Caki2 (cell line): ENCODE results near the gene CD72. TPM values are rescaled to one million over a fixed set of nuclear protein-coding genes. Genes with fewer than 3 reads are reported as not detected.
A peak's percentile ranks its signal among the peaks of the same experiment; 100 is the strongest.
"Not testable (repeated sequence)": the region's sequence is repeated elsewhere in the genome, so short reads cannot be mapped to it uniquely, and the experiment has no call there.

Experiments
- DNase-seq: peaks from one replicate; pipeline ENCODE4 v3.0.0-alpha.2; 2015; ENCODE audit warnings: low read depth
- in situ Hi-C: cut with HindIII; loops from 2 replicates; pipeline ENCODE4 v1.10.0; 2016; ENCODE audit warnings: low sequenced_read_pairs, low pct_unique_long_range_greater_than_20kb, mixed read lengths
- total RNA-seq: library from RNA; depleted of rRNA; stranded (reverse); fragments of >200 nt; shearing (Covaris generic); gene quantifications from 2 replicates; pipeline ENCODE4 v1.2.3, GENCODE V29; 2014; ENCODE audit warnings: low replicate concordance

Gene CD72
- total RNA-seq, 1 experiment from 2014 or later = 0.68 TPM

GRCh38 chr9:35604578-35605350, 13.4 kb downstream of the CD72 start, which contains the start of gene TESK1:
Gene TESK1 (plus strand): TSS chr9:35605262. CDS start chr9:35605620, 358 bp downstream.
- in situ Hi-C loops = no loop called here
- DNase-seq = peak; percentile 74

GRCh38 chr9:35603986-35604577, 14.1 kb downstream of the CD72 start:
- in situ Hi-C loops = no loop called here

GRCh38 chr9:35603506-35603985, 14.7 kb downstream of the CD72 start:
- DNase-seq = no peak
- in situ Hi-C loops = no loop called here

More at GRCh38 chr9:35603986-35604577, 14.1 kb downstream of the CD72 start:
- DNase-seq = peak; percentile 99

GRCh38 chr9:35599763-35600604, 18.2 kb downstream of the CD72 start:
- in situ Hi-C loops = no loop called here
- DNase-seq = no peak

GRCh38 chr9:35598866-35599590, 19.2 kb downstream of the CD72 start:
- no peak for DNase-seq
- in situ Hi-C loops = no loop called here

- in situ Hi-C loops, DNase-seq: not testable (repeated sequence)
These were observed 21.3 kb downstream of the CD72 start for GRCh38 chr9:35596907-35597306.

GRCh38 chr9:35594471-35594870, 23.7 kb downstream of the CD72 start:
- no peak for DNase-seq
- in situ Hi-C loops = no loop called here

- in situ Hi-C loops = no loop called here
- no peak for DNase-seq
These were observed 24.6 kb downstream of the CD72 start for GRCh38 chr9:35593581-35593980.

GRCh38 chr9:35588506-35588905, 29.7 kb downstream of the CD72 start:
- in situ Hi-C loops = not testable (repeated sequence)

GRCh38 chr9:35584681-35585080, 33.5 kb downstream of the CD72 start:
- DNase-seq = not testable (repeated sequence)

More at GRCh38 chr9:35588506-35588905, 29.7 kb downstream of the CD72 start:
- DNase-seq = not testable (repeated sequence)

GRCh38 chr9:35583521-35583920, 34.7 kb downstream of the CD72 start:
- in situ Hi-C loops, DNase-seq: not testable (repeated sequence)

More at GRCh38 chr9:35584681-35585080, 33.5 kb downstream of the CD72 start:
- in situ Hi-C loops = not testable (repeated sequence)

GRCh38 chr9:35579659-35580227, 38.5 kb downstream of the CD72 start:
- in situ Hi-C loops, DNase-seq: not testable (repeated sequence)

GRCh38 chr9:35579130-35579529, 39.1 kb downstream of the CD72 start:
- in situ Hi-C loops = no loop called here
- DNase-seq = no peak

GRCh38 chr9:35577486-35577885, 40.7 kb downstream of the CD72 start:
- in situ Hi-C loops = no loop called here
- no peak for DNase-seq

- no peak for DNase-seq
- in situ Hi-C loops = no loop called here
These were observed 42.7 kb downstream of the CD72 start for GRCh38 chr9:35575478-35575877.

- no peak for DNase-seq
- in situ Hi-C loops = no loop called here
These were observed 43.6 kb downstream of the CD72 start for GRCh38 chr9:35574578-35575122.

- in situ Hi-C loops = no loop called here
- no peak for DNase-seq
These were observed 47.3 kb downstream of the CD72 start for GRCh38 chr9:35570709-35571504.
